NCI-H2227 treated with DMSO at 0.1 percent for 48 hours (cell line): Measurements from ENCODE around the gene NFKBIB.

Source experiments
- DNase-seq: peaks from one replicate; lab custom pipeline; 2025; lab: John Stamatoyannopoulos, UW

NFKBIB gene

DNA sequence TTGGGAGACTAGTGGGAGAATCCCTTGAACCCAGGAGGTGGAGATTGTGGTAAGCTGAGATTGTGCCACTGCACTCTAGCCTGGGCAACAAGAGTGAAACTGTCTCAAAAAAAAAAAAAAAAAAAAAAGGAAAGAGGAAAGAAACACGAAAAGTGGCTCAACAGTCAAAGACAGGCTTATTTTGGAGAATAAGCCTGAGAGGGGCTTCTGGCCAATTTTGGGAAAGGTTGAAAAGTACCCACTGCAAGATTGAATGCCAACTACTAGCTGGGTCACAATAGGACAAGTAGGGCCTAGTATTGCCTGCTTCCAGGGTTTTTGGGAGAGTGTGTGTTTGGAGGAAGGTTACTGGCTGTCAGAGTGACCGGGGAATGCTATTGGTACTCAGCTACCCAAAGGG is 58.5 kb downstream of the NFKBIB start:
- no peak for DNase-seq
